ENCODE data around the gene APPL2. TPM values are rescaled to one million over a fixed set of nuclear protein-coding genes. Genes with fewer than 3 reads are reported as not detected.

The APPL2 gene
- total RNA-seq, 2 experiments from 2014 or later, result 22.6 to 25.5 TPM

- Mint-ChIP-seq H3K27ac (no peak overlapping the region), H3K4me1 (no peaks in the 10 kb centered on the region), H3K36me3 (peaks cover 37% of the 10 kb centered on the region), H3K27me3 (no peaks in the 10 kb centered on the region), H3K4me3 (no peak overlapping the region), H3K9me3 (ENCODE audit: low read depth) (no peaks in the 10 kb centered on the region)
- CTCF ChIA-PET, result interaction anchor here (1.0 kb wide), 1 partner anchor 21 kb away, joined by 4 read pairs; no protein-coding TSS in a partner anchor
- ATAC-seq (no peak), DNase-seq (no peak)
Observed at GRCh38 chr12:105156260-105156659, 79.7 kb downstream of the APPL2 start.

GRCh38 chr12:105142259-105142658 lies 93.7 kb downstream of the APPL2 start:
- H3K27me3 Mint-ChIP-seq, result no peaks in the 10 kb centered on the region
- ATAC-seq (no peak), DNase-seq (no peak)
- H3K4me3 Mint-ChIP-seq, result no peak overlapping the region
- peaks cover 44% of the 10 kb centered on the region for H3K36me3 Mint-ChIP-seq
- no peaks in the 10 kb centered on the region for H3K4me1 Mint-ChIP-seq
- no peaks in the 10 kb centered on the region for H3K9me3 Mint-ChIP-seq (ENCODE audit: low read depth)
- CTCF ChIA-PET, result no interaction called here
- H3K27ac Mint-ChIP-seq, result no peak overlapping the region

GRCh38 chr12:105141320-105141922 lies 94.6 kb downstream of the APPL2 start:
- DNase-seq, result no peak
- H3K4me3 Mint-ChIP-seq, result no peak overlapping the region
- no peak for ATAC-seq
- H3K4me1 Mint-ChIP-seq, result no peaks in the 10 kb centered on the region
- peaks cover 43% of the 10 kb centered on the region for H3K36me3 Mint-ChIP-seq
- no peaks in the 10 kb centered on the region for H3K9me3 Mint-ChIP-seq (ENCODE audit: low read depth)
- no peaks in the 10 kb centered on the region for H3K27me3 Mint-ChIP-seq
- CTCF ChIA-PET, result no interaction called here
- no peak overlapping the region for H3K27ac Mint-ChIP-seq

GRCh38 chr12:105138248-105138647 lies 97.7 kb downstream of the APPL2 start:
- H3K4me3 Mint-ChIP-seq, result no peak overlapping the region
- DNase-seq (no peak), ATAC-seq (no peak)
- no peaks in the 10 kb centered on the region for H3K9me3 Mint-ChIP-seq (ENCODE audit: low read depth)
- CTCF ChIA-PET, result no interaction called here
- peaks cover 51% of the 10 kb centered on the region for H3K36me3 Mint-ChIP-seq
- H3K27ac Mint-ChIP-seq, result no peak overlapping the region
- no peaks in the 10 kb centered on the region for H3K4me1 Mint-ChIP-seq
- no peaks in the 10 kb centered on the region for H3K27me3 Mint-ChIP-seq

Other genes with a start within 250 kb of the APPL2 start
- 10 to 100 TPM; 16.1 to 21.2 TPM for gene NOPCHAP1, start 249.9 kb downstream of the APPL2 start, total RNA-seq
- 1 to 10 TPM in 1 of 2 experiments, under 1 TPM in 1; 0.70 to 1.3 TPM for gene ALDH1L2, start 151.7 kb downstream of the APPL2 start, total RNA-seq
- 10 to 100 TPM; 40.1 to 45.6 TPM for gene WASHC4, start 128.4 kb downstream of the APPL2 start, total RNA-seq
- gene C12orf75, start 94.5 kb upstream of the APPL2 start, total RNA-seq, result 100 to 1,000 TPM; 277 to 318 TPM

All from activated CD8-positive, alpha-beta memory T cell treated with anti-CD3 and anti-CD28 coated beads, Interleukin-2, amount 10 ng/mL, durations not matched to agents 7 days and 5 days (primary cell).